GM12878 (cell line): ENCODE measurements around the gene ADORA2B. TPM values are rescaled to one million over a fixed set of nuclear protein-coding genes. Genes with fewer than 3 reads are reported as not detected.

Experiments used
- ATAC-seq: fragments of 200-7000 bp; cut with Tn5 transposase; 3 replicates; pipeline ENCODE4 v1.9.1; 2020; ENCODE audit warnings: mild to moderate bottlenecking, moderate library complexity
- BruUV-seq: library from RNA; stranded (reverse); fragments of 400-500 nt; replicated peaks from 2 replicates; lab custom pipeline; 2021; lab: Mats Ljungman, UMichigan
- CTCF ChIA-PET: fragments of 300-600 bp; sonication (Branson Sonifier 250); formaldehyde crosslinking; extraction: SDS; loops from one replicate; lab custom pipeline; 2021; ENCODE audit warnings: inconsistent platforms; lab: Yijun Ruan, JAX
- POLR2A ChIA-PET: fragments of 350-600 bp; formaldehyde crosslinking; extraction: SDS; loops from one replicate; lab custom pipeline; 2021; ENCODE audit warnings: inconsistent platforms; lab: Charles Lee
- RAD21 ChIA-PET: fragments of 300-600 bp; sonication (Branson Sonifier 250); formaldehyde crosslinking; loops from one replicate; lab custom pipeline; 2023; ENCODE audit warnings: antibody characterized with exemption; ENCODE audit not compliant: unreplicated experiment; lab: Charles Lee
- SMC1A ChIA-PET: fragments of 300-600 bp; sonication (Branson Sonifier 250); formaldehyde crosslinking; loops from one replicate; lab custom pipeline; 2023; ENCODE audit not compliant: unreplicated experiment, uncharacterized antibody; lab: Charles Lee
- DNase-seq: peaks from one replicate; pipeline ENCODE4 v3.0.0-alpha.2; 2011; ENCODE audit warnings: low read depth, low spot score
- FAIRE-seq: peaks from 3 replicates; lab custom pipeline; 2011; peaks lifted over from hg19 to GRCh38; lab: Jason Lieb, UNC
- H2AFZ ChIP-seq: 2 replicates; pipeline ENCODE4 v1.6.0; 2011; ENCODE audit warnings: low read depth, low read length, control low read depth; ENCODE audit not compliant: control insufficient read depth
- H3K27ac ChIP-seq: 2 replicates; pipeline ENCODE4 v1.5.1; 2011; ENCODE audit warnings: control low read depth; ENCODE audit not compliant: control insufficient read depth, insufficient read depth
- H3K27me3 ChIP-seq, 2 experiments: replicated peaks in 1 of 2; 2 replicates each; pipeline versions ENCODE4 v1.6.0 to v1.6.1; 2011; ENCODE audit warnings: low read length in 1 of 2; ENCODE audit not compliant: control insufficient read depth in 2 of 2, insufficient read depth in 2 of 2
- H3K36me3 ChIP-seq, 2 experiments: 2 replicates each; pipeline ENCODE4 v1.5.1; 2011; ENCODE audit warnings: low read length in 1 of 2; ENCODE audit not compliant: control insufficient read depth in 2 of 2, insufficient read depth in 2 of 2
- H3K4me1 ChIP-seq: 2 replicates; pipeline ENCODE4 v1.6.1; 2011; ENCODE audit warnings: mild to moderate bottlenecking, low read length, moderate library complexity, mixed read lengths; ENCODE audit not compliant: control insufficient read depth, insufficient read depth
- H3K4me2 ChIP-seq: 2 replicates; pipeline ENCODE4 v1.6.0; 2011; ENCODE audit warnings: control low read depth; ENCODE audit not compliant: control insufficient read depth, insufficient read depth
- H3K4me3 ChIP-seq: fragments of 200-600 bp; sonication (generic); 2 replicates; pipeline ENCODE4 v1.5.1; 2016
- H3K79me2 ChIP-seq: 2 replicates; pipeline ENCODE4 v1.6.0; 2011; ENCODE audit warnings: low read length; ENCODE audit not compliant: control insufficient read depth, insufficient read depth
- H3K9ac ChIP-seq: 2 replicates; pipeline ENCODE4 v1.8.0; 2011; ENCODE audit warnings: low read length, control low read depth, mixed read lengths; ENCODE audit not compliant: control insufficient read depth, insufficient read depth
- H3K9me3 ChIP-seq: replicated peaks from 3 replicates; pipeline ENCODE4 v1.5.1; 2011; ENCODE audit warnings: mild to moderate bottlenecking, low read length; ENCODE audit not compliant: control insufficient read depth, insufficient read depth
- H4K20me1 ChIP-seq: 2 replicates; pipeline ENCODE4 v1.6.0; 2011; ENCODE audit not compliant: control insufficient read depth, insufficient read depth
- CHD4 ChIP-seq: fragments of 200-600 bp; sonication (generic); IDR thresholded peaks from 2 replicates; pipeline ENCODE4 v1.6.1; 2016; ENCODE audit warnings: mild to moderate bottlenecking
- CUX1 ChIP-seq: IDR thresholded peaks from 2 replicates; pipeline ENCODE4 v1.6.1; 2012; ENCODE audit warnings: improper control_type of control experiment, low read depth, low read length; ENCODE audit not compliant: insufficient replicate concordance
- EZH2 ChIP-seq: IDR thresholded peaks from 2 replicates; pipeline ENCODE4 v1.6.1; 2012; ENCODE audit warnings: low read depth, mild to moderate bottlenecking, control low read depth, inconsistent platforms, low read length, borderline replicate concordance; ENCODE audit not compliant: control insufficient read depth
- FOXK2 ChIP-seq: fragments of 450-650 bp; IDR thresholded peaks from 2 replicates; pipeline ENCODE4 v1.6.1; 2017; ENCODE audit warnings: mild to moderate bottlenecking, moderate library complexity
- IKZF2 ChIP-seq, 2 experiments: fragments of 450-650 bp; IDR thresholded peaks; 2 replicates each; pipeline ENCODE4 v1.6.1; 2017; ENCODE audit warnings: mild to moderate bottlenecking in 2 of 2, moderate library complexity in 2 of 2
- LARP7 ChIP-seq: fragments of 450-650 bp; IDR thresholded peaks from 2 replicates; pipeline ENCODE4 v1.6.1; 2017; ENCODE audit warnings: mild to moderate bottlenecking
- MLLT1 ChIP-seq: fragments of 450-650 bp; IDR thresholded peaks from 2 replicates; pipeline ENCODE4 v1.6.1; 2016; ENCODE audit warnings: mild to moderate bottlenecking
- PML ChIP-seq: IDR thresholded peaks from 2 replicates; pipeline ENCODE4 v1.6.1; 2012; ENCODE audit warnings: low read length, inconsistent platforms
- RAD51 ChIP-seq: fragments of 450-650 bp; IDR thresholded peaks from 2 replicates; pipeline ENCODE4 v1.6.1; 2016; ENCODE audit warnings: moderate library complexity, mild to moderate bottlenecking, inconsistent platforms
- RELB ChIP-seq: fragments of 450-650 bp; IDR thresholded peaks from 2 replicates; pipeline ENCODE4 v1.6.1; 2017; ENCODE audit warnings: low read depth, mild to moderate bottlenecking, moderate library complexity
- SMC3 ChIP-seq: IDR thresholded peaks from 2 replicates; pipeline ENCODE4 v1.6.1; 2011; ENCODE audit warnings: low read length, improper control_type of control experiment, borderline replicate concordance
- STAT1 ChIP-seq: fragments of 450-650 bp; conservative IDR thresholded peaks from 2 replicates; pipeline ENCODE4 v1.6.1; 2014; ENCODE audit warnings: antibody characterized with exemption, mild to moderate bottlenecking
- ZNF207 ChIP-seq: fragments of 450-650 bp; IDR thresholded peaks from 2 replicates; pipeline ENCODE4 v1.6.1; 2014; ENCODE audit warnings: antibody characterized with exemption, mild to moderate bottlenecking, borderline replicate concordance
- WGBS: methylation state at CpG from one replicate; pipeline ENCODE4 v1.1.6; 2016; ENCODE audit warnings: low lambda C conversion rate; ENCODE audit not compliant: insufficient replicate concordance, insufficient coverage; ENCODE audit errors: missing lambda C conversion rate; 5-methylcytosine and 5-hydroxymethylcytosine counted together
- in situ Hi-C: fragments of 300-500 bp; cut with MboI; formaldehyde crosslinking; loops from 9 replicates; pipeline ENCODE4 v1.14.3; 2018; ENCODE audit warnings: mixed read lengths
- intact Hi-C: fragments of 100-400 bp; cut with micrococcal nuclease; formaldehyde crosslinking; loops from one replicate; pipeline ENCODE4 v1.14.2; 2022; ENCODE audit not compliant: unreplicated experiment
- polyA plus RNA-seq, 11 experiments: library from polyadenylated mRNA; depleted of rRNA in 4 of 11; unstranded in 6 of 11; stranded (reverse) in 5 of 11; fragments of >200 nt; fragmentation: Nextera tagmentation in 4 of 11; fragmentation: Illumina TruSeq in 1 of 11; extraction: Ambion mirVana in 4 of 11; extraction: Trizol in 1 of 11; gene quantifications; 1 replicate in 1 of 11; 2 replicates in 10 of 11; pipeline versions ENCODE4 v1.2.1 to v1.2.3, GENCODE V29; 2011 to 2016; ENCODE audit warnings: inconsistent platforms in 2 of 11, missing spikeins in 2 of 11, low read depth in 1 of 11
- total RNA-seq, 4 experiments: library from RNA; depleted of rRNA in 3 of 4; stranded (reverse); fragments of >200 nt in 3 of 4; fragmentation: Illumina TruSeq in 1 of 4; extraction: Trizol in 1 of 4; gene quantifications; 2 replicates each; pipeline versions ENCODE4 v1.2.1 to v1.2.3, GENCODE V29; 2013 to 2021

The ADORA2B gene
- total and polyA plus RNA-seq, 10 of the 15 experiments (the other 5 are each of a cell fraction or from before 2014, with no cell fraction given) = 0.05 to 0.42 (median 0.17) TPM

GRCh38 chr17:15958484-15958854 is 13.5 kb downstream of the ADORA2B start (continued):
- TF ChIP-seq EZH2 (no peak), SMC3 (no peak), LARP7 (no peak)

GRCh38 chr17:15963670-15964110 is 18.8 kb downstream of the ADORA2B start:
- ChIA-PET RAD21 (no interaction called here), POLR2A (no interaction called here), CTCF (no interaction called here), SMC1A (no interaction called here)
- Histone ChIP-seq H3K4me1 (peaks cover 11% of the 10 kb centered on the region), H2AFZ (no peak overlapping the region), H3K79me2 (no peaks in the 10 kb centered on the region), H3K9ac (no peak overlapping the region), H3K36me3 (no peaks in the 10 kb centered on the region), H3K27me3 (peaks cover 0 to 6% of the 10 kb centered on the region in 2 experiments; a peak in 2 of 4 replicates), H4K20me1 (no peaks in the 10 kb centered on the region), H3K4me3 (no peak overlapping the region), H3K27ac (no peak overlapping the region), H3K4me2 (no peak overlapping the region), H3K9me3 (no peaks in the 10 kb centered on the region)
- DNase-seq (no peak), ATAC-seq (no peak), FAIRE-seq (no peak)
- 35% methylated on average over 4 of the region's 4 CpGs for WGBS
- intact Hi-C loops = no loop called here
- no TSS peak for BruUV-seq
- in situ Hi-C loops = no loop called here
- TF ChIP-seq RAD51 (no peak), MLLT1 (no peak), PML (no peak), CUX1 (no peak), STAT1 (no peak), RELB (no peak), CHD4 (no peak), ZNF207 (no peak), IKZF2 (IDR thresholded peaks at IDR 0.05) (no peak), FOXK2 (no peak)
